HCT116 (cell line): Measurements from ENCODE around the gene PIP4P1. TPM values are rescaled to one million over a fixed set of nuclear protein-coding genes. Genes with fewer than 3 reads are reported as not detected.

Source experiments
- ATAC-seq: fragments of 200-7000 bp; cut with Tn5 transposase; 2 replicates; pipeline ENCODE4 v1.9.1; 2020; ENCODE audit warnings: mild to moderate bottlenecking, moderate library complexity
- BruUV-seq: library from RNA; stranded (reverse); fragments of 400-500 nt; replicated peaks from 2 replicates; lab custom pipeline; 2021; lab: Mats Ljungman, UMichigan
- CTCF ChIA-PET: fragments of 300-600 bp; sonication (Branson Sonifier 250); formaldehyde crosslinking; loops from one replicate; lab custom pipeline; 2021; ENCODE audit warnings: antibody characterized with exemption; lab: Charles Lee
- POLR2A ChIA-PET: fragments of 300-600, 350-600 bp; sonication (Branson Sonifier 250); formaldehyde crosslinking; loops from one replicate; lab custom pipeline; 2021; ENCODE audit warnings: antibody characterized with exemption; lab: Charles Lee
- RAD21 ChIA-PET, 2 experiments: fragments of 300-600 bp; sonication (Branson Sonifier 250); formaldehyde crosslinking; loops; one replicate each; lab custom pipeline; 2023; ENCODE audit warnings: low total read pairs in 2 of 2; ENCODE audit not compliant: uncharacterized antibody in 2 of 2, unreplicated experiment in 2 of 2, low non-redundant PET in 1 of 2; lab: Charles Lee
- DNase-seq: peaks from one replicate; pipeline ENCODE4 v3.0.0-alpha.2; 2010; ENCODE audit warnings: low read depth, low spot score
- H2AFZ ChIP-seq: fragments of 200-600 bp; shearing (Covaris generic), sonication (generic); 2 replicates; pipeline ENCODE4 v1.6.1; 2017; ENCODE audit warnings: low read depth, mixed run types, mixed read lengths, antibody characterized with exemption, low read length; ENCODE audit not compliant: poor library complexity, severe bottlenecking
- H3K27ac ChIP-seq: 2 replicates; pipeline ENCODE4 v1.5.1; 2012; ENCODE audit warnings: low read depth, low read length
- H3K27me3 ChIP-seq: fragments of 200-600 bp; sonication (generic); 2 replicates; pipeline ENCODE4 v1.6.1; 2016; ENCODE audit warnings: mixed run types, low read length, mixed read lengths; ENCODE audit not compliant: insufficient read depth
- H3K36me3 ChIP-seq, 2 experiments: fragments of 200-500 bp in 1 of 2; fragments of 200-600 bp in 1 of 2; sonication (Bioruptor generic) in 1 of 2; sonication (generic) in 1 of 2; 2 replicates each; pipeline versions ENCODE4 v1.5.1 to v1.6.1; 2014 to 2016; ENCODE audit warnings: low read length in 2 of 2, inconsistent platforms in 1 of 2, mixed read lengths in 1 of 2, mixed run types in 1 of 2; ENCODE audit not compliant: insufficient read depth in 2 of 2, control insufficient read depth in 1 of 2
- H3K4me1 ChIP-seq, 2 experiments: fragments of 200-600 bp in 1 of 2; sonication (generic) in 1 of 2; 2 replicates each; pipeline versions ENCODE4 v1.5.1 to v1.6.1; 2012 to 2017; ENCODE audit warnings: low read length in 2 of 2, inconsistent platforms in 1 of 2, mild to moderate bottlenecking in 1 of 2, mixed read lengths in 1 of 2, mixed run types in 1 of 2, moderate library complexity in 1 of 2; ENCODE audit not compliant: insufficient read depth in 2 of 2, control insufficient read depth in 1 of 2
- H3K4me2 ChIP-seq: fragments of 200-600 bp; sonication (generic); 2 replicates; pipeline ENCODE4 v1.6.1; 2017; ENCODE audit warnings: mixed run types, low read length, mixed read lengths
- H3K4me3 ChIP-seq, 2 experiments: fragments of 200-600 bp in 1 of 2; sonication (generic) in 1 of 2; replicated peaks in 1 of 2; 2 replicates each; pipeline ENCODE4 v1.5.1; 2011 to 2016; ENCODE audit warnings: low read length in 2 of 2, control low read depth in 1 of 2, low read depth in 1 of 2, mild to moderate bottlenecking in 1 of 2, mixed read lengths in 1 of 2, mixed run types in 1 of 2
- H3K79me2 ChIP-seq: fragments of 200-600 bp; sonication (generic); 2 replicates; pipeline ENCODE4 v1.6.1; 2017; ENCODE audit warnings: mild to moderate bottlenecking, mixed run types, low read length, moderate library complexity, mixed read lengths; ENCODE audit not compliant: insufficient read depth
- H3K9ac ChIP-seq: fragments of 200-600 bp; sonication (generic); 2 replicates; pipeline ENCODE4 v1.6.1; 2016; ENCODE audit warnings: low read length, mixed read lengths
- H3K9me2 ChIP-seq: fragments of 200-600 bp; sonication (generic), shearing (Covaris generic); 2 replicates; pipeline ENCODE4 v1.6.1; 2017; ENCODE audit warnings: mixed run types, mild to moderate bottlenecking, moderate library complexity; ENCODE audit not compliant: insufficient read depth
- H3K9me3 ChIP-seq, 2 experiments: fragments of 200-500 bp in 1 of 2; fragments of 200-600 bp in 1 of 2; sonication (Bioruptor generic) in 1 of 2; sonication (generic) in 1 of 2; 2 replicates each; pipeline ENCODE4 v1.6.1; 2014 to 2017; ENCODE audit warnings: low read length in 2 of 2, mixed read lengths in 2 of 2, inconsistent platforms in 1 of 2, low read depth in 1 of 2, mild to moderate bottlenecking in 1 of 2, mixed run types in 1 of 2, moderate library complexity in 1 of 2; ENCODE audit not compliant: control insufficient read depth in 1 of 2, insufficient read depth in 1 of 2
- H4K20me1 ChIP-seq: fragments of 200-600 bp; sonication (generic), shearing (Covaris generic); 2 replicates; pipeline ENCODE4 v1.6.1; 2017; ENCODE audit warnings: mixed run types, mild to moderate bottlenecking, moderate library complexity; ENCODE audit not compliant: insufficient read depth
- EGR1 ChIP-seq: IDR thresholded peaks from 2 replicates; pipeline ENCODE4 v1.6.1; 2012; ENCODE audit warnings: low read depth
- ELF1 ChIP-seq: IDR thresholded peaks from 2 replicates; pipeline ENCODE4 v1.6.1; 2012; ENCODE audit warnings: low read depth, borderline replicate concordance
- EZH2 ChIP-seq: fragments of 200-600 bp; sonication (generic); IDR thresholded peaks from 2 replicates; pipeline ENCODE4 v1.6.1; 2017; ENCODE audit warnings: antibody characterized with exemption, mixed run types
- EZH2phosphoT487 ChIP-seq: fragments of 200-600 bp; IDR thresholded peaks from 2 replicates; pipeline ENCODE4 v1.6.1; 2018; ENCODE audit warnings: antibody characterized with exemption, borderline replicate concordance
- JUND ChIP-seq: IDR thresholded peaks from 2 replicates; pipeline ENCODE4 v1.6.1; 2012
- POLR2A ChIP-seq: IDR thresholded peaks from 2 replicates; pipeline ENCODE4 v1.7.0; 2011; ENCODE audit warnings: borderline replicate concordance; ENCODE audit not compliant: insufficient read depth, insufficient read length; ENCODE audit errors: extremely low read depth
- POLR2AphosphoS5 ChIP-seq: IDR thresholded peaks from 2 replicates; pipeline ENCODE4 v1.6.1; 2011; ENCODE audit warnings: mild to moderate bottlenecking, low read depth, low read length, moderate library complexity
- RAD21 ChIP-seq: IDR thresholded peaks from 2 replicates; pipeline ENCODE4 v1.6.1; 2012; ENCODE audit warnings: low read depth, mild to moderate bottlenecking
- REST ChIP-seq: IDR thresholded peaks from 2 replicates; pipeline ENCODE4 v1.6.1; 2012; ENCODE audit warnings: low read depth
- SIN3A ChIP-seq: IDR thresholded peaks from 2 replicates; pipeline ENCODE4 v1.6.1; 2012; ENCODE audit warnings: low read depth
- SRF ChIP-seq: IDR thresholded peaks from 2 replicates; pipeline ENCODE4 v1.6.1; 2012; ENCODE audit warnings: low read depth
- TCF7L2 ChIP-seq: IDR thresholded peaks from 2 replicates; pipeline ENCODE4 v1.7.0; 2011; ENCODE audit warnings: borderline replicate concordance, inconsistent platforms; ENCODE audit not compliant: insufficient read depth, insufficient read length; ENCODE audit errors: extremely low read depth
- ZBTB33 ChIP-seq: IDR thresholded peaks from 2 replicates; pipeline ENCODE4 v1.6.1; 2011; ENCODE audit warnings: mild to moderate bottlenecking, low read length, moderate library complexity; ENCODE audit not compliant: insufficient replicate concordance; ENCODE audit errors: extremely low read depth
- ZFX ChIP-seq: fragments of 450-650 bp; IDR thresholded peaks from 2 replicates; pipeline ENCODE4 v1.6.1; 2017
- intact Hi-C: fragments of 100-400 bp; cut with micrococcal nuclease; formaldehyde crosslinking; loops from 2 replicates; pipeline ENCODE4 v1.10.0; 2022
- total RNA-seq: library from RNA; stranded (reverse); gene quantifications from one replicate; pipeline ENCODE4 v1.2.1, GENCODE V29; 2021; ENCODE audit not compliant: unreplicated experiment
- TF ChIP-seq, protein P1 (sequence below): IDR thresholded peaks from 2 replicates; pipeline ENCODE4 v1.6.1; 2012

PIP4P1 gene
- total RNA-seq, 1 experiment from 2014 or later: 35.4 TPM

DNA sequence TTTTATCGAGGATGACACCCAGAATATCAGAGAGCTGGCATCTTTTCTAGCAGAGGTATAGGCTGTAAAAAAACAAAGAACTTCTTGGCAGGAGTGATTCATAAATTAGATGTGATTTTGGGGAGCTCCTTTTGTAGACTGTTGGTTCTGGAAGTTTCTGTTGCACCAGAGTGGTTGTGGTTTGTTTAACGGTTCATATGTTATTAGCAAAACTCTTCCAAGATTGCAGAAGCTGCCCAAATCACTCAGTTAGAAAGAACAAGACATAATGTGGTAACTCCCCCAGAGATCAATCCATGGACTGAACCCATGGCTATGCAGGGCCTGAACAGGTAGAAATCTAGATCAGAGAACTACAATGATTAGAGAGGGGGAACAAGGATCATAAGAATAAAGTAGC, 37.4 kb upstream of the PIP4P1 start:
- H4K20me1 ChIP-seq: no peaks in the 10 kb centered on the region
- H2AFZ ChIP-seq: peak overlapping the region; percentile 98
- POLR2A ChIA-PET: interaction anchor here (0.9 to 1.6 kb wide), 2 partner anchors 37 to 155 kb away, joined by 3 to 4 read pairs; partner anchors contain the start of genes PARP2 and PIP4P1
- ATAC-seq: no peak
- no peak for DNase-seq
- RAD21 ChIA-PET: no interaction called here
- intact Hi-C loops: no loop called here
- H3K4me1 ChIP-seq: peaks cover 19 to 36% of the 10 kb centered on the region in 2 experiments
- H3K27ac ChIP-seq: no peak overlapping the region
- H3K9me3 ChIP-seq: no peaks in the 10 kb centered on the region
- TF ChIP-seq SRF (no peak), POLR2AphosphoS5 (no peak), ZBTB33 (no peak), EGR1 (no peak), POLR2A (no peak), JUND (no peak), RAD21 (no peak), TCF7L2 (no peak), ELF1 (no peak), ZFX (no peak), EZH2phosphoT487 (no peak), EZH2 (no peak), SIN3A (no peak), REST (no peak)
- TF ChIP-seq, protein P1, sequence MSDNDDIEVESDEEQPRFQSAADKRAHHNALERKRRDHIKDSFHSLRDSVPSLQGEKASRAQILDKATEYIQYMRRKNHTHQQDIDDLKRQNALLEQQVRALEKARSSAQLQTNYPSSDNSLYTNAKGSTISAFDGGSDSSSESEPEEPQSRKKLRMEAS: no peak
- TF ChIP-seq, all 23 proteins: peak for 0
- Histone ChIP-seq H3K4me2 (peak overlapping the region; percentile 56), H3K9ac (no peak overlapping the region), H3K9me2 (no peaks in the 10 kb centered on the region), H3K36me3 (no peaks in the 10 kb centered on the region), H3K27me3 (no peaks in the 10 kb centered on the region), H3K4me3 (no peak overlapping the region), H3K79me2 (no peaks in the 10 kb centered on the region)
- CTCF ChIA-PET: no interaction called here
- no TSS peak for BruUV-seq
